GM18951 (cell line): ENCODE data around the gene ADAMTS16.

Experiments
- POLR2A ChIP-seq: IDR thresholded peaks from 4 replicates; pipeline ENCODE4 v1.6.1; 2011; ENCODE audit warnings: mild to moderate bottlenecking; ENCODE audit not compliant: insufficient read length, insufficient read depth; ENCODE audit errors: extremely low read depth
- in situ Hi-C: fragments of 300-500 bp; cut with MboI; formaldehyde crosslinking; loops from one replicate; pipeline ENCODE4 v1.12.0; 2022; ENCODE audit warnings: low sequenced_read_pairs, mixed read lengths, inconsistent platforms; ENCODE audit not compliant: unreplicated experiment

The ADAMTS16 gene

GRCh38 chr5:5250758-5251157, 110.6 kb downstream of the ADAMTS16 start:
- no peak for TF ChIP-seq POLR2A
- in situ Hi-C loops, result no loop called here

DNA sequence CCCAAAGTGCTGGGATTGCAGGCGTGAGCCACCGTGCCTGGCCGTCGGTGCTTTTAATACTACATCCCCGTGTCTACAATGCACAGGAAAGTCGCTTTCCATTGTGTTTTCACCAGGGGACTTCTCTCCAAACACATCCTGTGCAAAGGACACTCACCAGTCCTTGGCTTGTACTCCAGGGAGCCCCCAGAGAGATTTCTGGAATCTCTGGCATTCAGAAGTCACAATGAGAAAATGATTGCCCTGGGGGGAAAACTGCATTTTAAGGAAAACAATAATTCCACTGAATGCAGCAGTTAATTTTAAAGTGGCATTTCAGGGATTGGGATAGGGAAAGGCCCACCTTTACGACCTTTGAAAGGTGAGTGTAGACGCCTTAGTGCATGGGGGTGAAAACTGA, 112.0 kb downstream of the ADAMTS16 start:
- TF ChIP-seq POLR2A, result no peak
- in situ Hi-C loops, result no loop called here

GRCh38 chr5:5257353-5257752, 117.2 kb downstream of the ADAMTS16 start:
- in situ Hi-C loops, result no loop called here
- TF ChIP-seq POLR2A, result no peak

DNA sequence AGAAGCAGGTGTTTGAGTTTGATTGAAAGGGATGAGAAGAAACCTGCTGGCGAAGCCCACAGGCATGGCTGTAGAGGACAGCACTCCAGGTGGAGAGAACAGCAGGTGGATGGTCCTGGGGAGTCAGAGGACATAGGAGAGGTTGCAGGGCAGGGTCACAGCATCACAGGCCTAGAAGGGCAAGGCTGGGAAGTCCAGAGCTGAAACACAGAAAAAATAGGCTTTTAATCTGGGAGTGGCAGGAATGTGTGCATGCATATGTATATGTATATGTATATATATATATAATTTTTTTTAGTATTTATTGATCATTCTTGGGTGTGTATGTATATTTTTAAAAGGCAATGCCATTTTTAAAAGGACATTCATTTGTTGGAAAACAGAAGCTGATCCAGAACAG, 118.4 kb downstream of the ADAMTS16 start:
- no peak for TF ChIP-seq POLR2A
- in situ Hi-C loops, result no loop called here

GRCh38 chr5:5264727-5265126, 124.6 kb downstream of the ADAMTS16 start:
- TF ChIP-seq POLR2A, result no peak
- in situ Hi-C loops, result no loop called here

GRCh38 chr5:5266297-5266696, 126.2 kb downstream of the ADAMTS16 start:
- in situ Hi-C loops, result no loop called here
- no peak for TF ChIP-seq POLR2A

DNA sequence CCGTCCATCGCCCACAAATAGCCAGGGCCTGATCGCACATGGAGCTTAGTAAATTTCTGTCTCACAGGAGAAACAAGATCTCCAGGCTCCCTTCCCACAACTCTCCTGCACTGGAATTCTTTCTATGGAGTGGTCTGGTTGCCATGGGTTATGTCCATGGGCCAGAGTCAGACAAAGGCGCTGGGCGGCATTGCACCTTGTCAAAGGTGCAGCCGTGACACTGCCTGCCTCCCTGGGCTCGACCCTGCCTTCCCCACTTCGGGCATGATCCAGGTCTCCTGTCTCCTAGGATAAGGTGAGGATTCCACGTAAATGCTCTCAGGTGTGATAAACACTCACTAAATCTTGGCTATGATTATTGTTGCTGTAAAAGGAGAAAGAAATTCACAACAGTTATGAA, 130.0 kb downstream of the ADAMTS16 start:
- no peak for TF ChIP-seq POLR2A
- in situ Hi-C loops, result no loop called here

- no peak for TF ChIP-seq POLR2A
- in situ Hi-C loops, result no loop called here
Observed at GRCh38 chr5:5270958-5271785, 131.0 kb downstream of the ADAMTS16 start.

DNA sequence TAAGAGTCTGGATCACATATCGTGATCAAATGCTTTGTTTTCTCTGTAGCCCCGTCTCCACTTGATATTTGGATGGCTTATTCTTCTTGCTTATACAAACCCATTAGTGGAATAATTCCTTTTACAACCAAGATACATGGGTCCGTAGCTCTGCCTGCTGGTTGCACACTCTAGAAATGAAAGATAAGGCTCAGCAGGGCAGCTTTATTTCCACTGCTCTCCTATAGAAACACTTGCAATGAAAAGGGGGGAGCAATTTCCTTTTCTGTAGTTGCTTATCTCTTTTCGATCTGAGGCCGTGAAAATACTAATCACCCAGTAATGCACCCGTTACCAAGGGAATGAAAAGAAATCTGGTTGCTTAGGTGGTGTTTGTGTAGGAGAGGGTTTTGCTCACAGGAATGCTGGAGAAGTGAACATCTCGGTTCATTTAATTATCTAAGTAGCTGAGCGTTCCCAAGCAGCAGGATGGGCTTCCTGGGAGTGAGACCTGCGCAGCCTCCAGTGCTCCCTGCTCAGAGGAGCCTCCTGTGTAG, 131.7 kb downstream of the ADAMTS16 start:
- in situ Hi-C loops, result no loop called here
- TF ChIP-seq POLR2A, result no peak

DNA sequence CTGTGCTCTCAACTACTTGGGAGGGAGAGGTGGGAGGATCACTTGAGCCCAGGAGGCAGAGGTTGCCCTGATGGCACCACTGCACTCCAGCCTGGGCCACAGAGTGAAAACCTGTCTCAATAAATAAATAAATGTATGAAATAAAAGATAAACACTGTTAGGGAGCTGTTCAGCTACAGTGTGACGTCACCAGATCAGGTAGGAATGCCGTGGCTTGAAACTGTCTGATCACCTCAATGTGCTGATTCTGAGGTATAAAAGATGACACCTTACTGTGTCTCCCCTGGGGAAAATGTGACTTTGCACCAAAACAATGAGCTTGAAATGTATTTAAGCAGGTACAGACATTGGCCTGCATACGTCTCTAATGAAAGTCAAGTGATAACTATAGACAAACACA, 133.3 kb downstream of the ADAMTS16 start:
- in situ Hi-C loops, result no loop called here
- TF ChIP-seq POLR2A, result no peak

DNA sequence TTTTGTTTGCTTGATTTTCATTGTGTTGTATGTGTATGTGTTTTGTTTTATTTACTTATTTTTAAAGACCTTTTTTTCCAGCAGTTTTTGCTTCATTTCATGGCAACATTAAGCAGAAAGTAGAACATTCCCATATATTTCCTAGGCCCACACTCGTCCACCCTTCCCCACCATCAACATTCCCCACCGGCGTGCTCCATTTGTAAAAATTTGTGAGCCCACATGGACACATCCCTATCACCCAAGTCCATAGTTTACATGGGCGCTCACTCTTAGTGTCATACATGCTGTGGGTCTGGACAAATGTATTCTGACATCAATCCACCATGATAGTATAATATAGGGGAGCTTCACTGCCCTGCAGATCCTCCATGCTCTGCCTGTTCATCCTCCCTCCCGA, 133.8 kb downstream of the ADAMTS16 start:
- TF ChIP-seq POLR2A, result no peak
- in situ Hi-C loops, result no loop called here

DNA sequence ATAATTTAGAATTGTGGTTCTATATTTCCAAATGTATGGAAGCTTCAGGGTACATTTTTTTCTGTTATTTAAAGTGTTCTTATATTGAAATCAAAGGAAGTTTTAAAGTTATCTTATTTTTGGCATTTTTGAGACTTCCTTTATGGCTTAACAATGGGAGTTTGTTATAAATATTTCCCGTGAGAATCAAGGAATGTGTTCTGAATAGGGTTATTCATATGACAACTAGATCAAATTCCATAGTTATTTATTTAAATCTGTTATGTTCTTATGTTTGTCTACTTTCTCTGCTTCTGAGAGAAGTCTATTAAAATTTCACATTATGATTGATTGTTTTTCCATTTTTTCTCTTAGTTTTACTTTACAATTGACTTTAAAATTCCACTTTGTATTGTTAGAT, 135.1 kb downstream of the ADAMTS16 start:
- in situ Hi-C loops, result no loop called here

GRCh38 chr5:5276430-5276829, 136.3 kb downstream of the ADAMTS16 start:
- in situ Hi-C loops, result no loop called here
- TF ChIP-seq POLR2A, result no peak

More for the DNA sequence above, 135.1 kb downstream of the ADAMTS16 start:
- no peak for TF ChIP-seq POLR2A

DNA sequence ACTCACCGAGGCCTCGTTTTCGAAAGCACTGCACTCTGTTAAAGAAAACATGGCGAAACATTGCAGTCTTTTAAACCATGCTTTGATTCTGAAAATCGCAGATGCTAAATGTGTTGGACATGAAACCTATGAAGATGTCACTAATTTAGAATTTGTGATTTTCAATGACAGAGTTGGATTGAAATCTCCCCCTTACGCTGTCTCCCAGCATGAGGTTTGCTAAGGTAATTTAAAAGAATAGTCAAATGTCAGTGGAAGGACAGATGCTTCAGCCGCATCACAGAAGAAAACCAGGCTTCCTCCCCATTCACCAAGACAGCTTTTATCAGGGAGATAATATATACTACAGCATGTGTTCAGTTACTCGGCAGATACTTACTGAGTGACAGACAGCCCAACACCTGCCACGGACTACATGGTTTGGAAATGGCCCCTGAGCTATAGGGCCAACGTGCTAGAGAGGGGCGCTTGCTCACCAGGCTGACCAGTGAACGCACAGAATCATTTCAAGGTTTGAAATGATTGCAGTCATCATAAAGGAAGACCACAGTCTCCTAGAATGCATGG, 136.9 kb downstream of the ADAMTS16 start:
- in situ Hi-C loops, result no loop called here
- no peak for TF ChIP-seq POLR2A

GRCh38 chr5:5278201-5278814, 138.2 kb downstream of the ADAMTS16 start:
- no peak for TF ChIP-seq POLR2A
- in situ Hi-C loops, result no loop called here
